Activated T-cell treated with anti-CD3 and anti-CD28 coated beads, Interleukin-2, amount 50 U/mL, for 24 hours (primary cell): ENCODE data around the gene ZNF132.
"Not testable (repeated sequence)": the region's sequence is repeated elsewhere in the genome, so short reads cannot be mapped to it uniquely, and the experiment has no call there.

ENCODE experiments used
- DNase-seq: peaks from one replicate; pipeline ENCODE4 v3.0.0-alpha.2; 2020
- H3K27ac Mint-ChIP-seq: 2 replicates; pipeline ENCODE4 v1.8.0; 2020; ENCODE audit warnings: mild to moderate bottlenecking, mixed read lengths
- H3K27me3 Mint-ChIP-seq: 2 replicates; pipeline ENCODE4 v1.8.0; 2020; ENCODE audit warnings: mixed read lengths
- H3K36me3 Mint-ChIP-seq: 2 replicates; pipeline ENCODE4 v1.8.0; 2020; ENCODE audit warnings: low read depth, mixed read lengths
- H3K4me1 Mint-ChIP-seq: 2 replicates; pipeline ENCODE4 v1.8.0; 2020; ENCODE audit warnings: low read depth, mixed read lengths
- H3K4me3 Mint-ChIP-seq: 2 replicates; pipeline ENCODE4 v1.8.0; 2020; ENCODE audit warnings: mild to moderate bottlenecking, moderate library complexity, mixed read lengths
- H3K9me3 Mint-ChIP-seq: 2 replicates; pipeline ENCODE4 v1.8.0; 2020; ENCODE audit warnings: mixed read lengths

ZNF132 gene

GRCh38 chr19:58450856-58451357 lies 11.0 kb upstream of the ZNF132 start:
- Mint-ChIP-seq H3K27me3 (peaks cover 38% of the 10 kb centered on the region), H3K4me1 (peaks cover 31% of the 10 kb centered on the region), H3K9me3 (peaks cover 24% of the 10 kb centered on the region), H3K36me3 (peaks cover 28% of the 10 kb centered on the region), H3K27ac (peak overlapping the region; percentile 69), H3K4me3 (peak overlapping the region; percentile 84)
- DNase-seq = no peak

DNA sequence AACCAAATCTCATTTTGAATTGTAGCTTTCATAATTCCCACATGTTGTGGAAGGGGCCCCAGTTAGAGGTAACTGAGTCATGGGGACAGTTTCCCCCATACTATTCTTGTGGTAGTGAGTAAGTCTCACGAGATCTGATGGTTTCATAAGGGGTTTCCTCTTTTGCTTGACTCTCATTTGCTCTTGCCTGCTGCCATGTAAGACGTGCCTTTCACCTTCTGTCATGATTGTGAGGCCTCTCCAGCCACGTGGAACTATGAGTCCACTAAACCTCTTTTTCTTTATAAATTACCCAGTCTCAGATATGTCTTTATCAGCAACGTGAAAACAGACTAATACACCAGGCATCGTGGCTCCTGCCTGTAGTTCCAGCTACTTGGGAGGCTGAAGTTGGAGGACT lies 10.0 kb upstream of the ZNF132 start:
- not testable (repeated sequence) for H3K27ac Mint-ChIP-seq, DNase-seq, H3K4me3 Mint-ChIP-seq
- Mint-ChIP-seq H3K4me1 (peaks cover 31% of the 10 kb centered on the region), H3K27me3 (peaks cover 38% of the 10 kb centered on the region), H3K36me3 (peaks cover 22% of the 10 kb centered on the region), H3K9me3 (peaks cover 24% of the 10 kb centered on the region)

DNA sequence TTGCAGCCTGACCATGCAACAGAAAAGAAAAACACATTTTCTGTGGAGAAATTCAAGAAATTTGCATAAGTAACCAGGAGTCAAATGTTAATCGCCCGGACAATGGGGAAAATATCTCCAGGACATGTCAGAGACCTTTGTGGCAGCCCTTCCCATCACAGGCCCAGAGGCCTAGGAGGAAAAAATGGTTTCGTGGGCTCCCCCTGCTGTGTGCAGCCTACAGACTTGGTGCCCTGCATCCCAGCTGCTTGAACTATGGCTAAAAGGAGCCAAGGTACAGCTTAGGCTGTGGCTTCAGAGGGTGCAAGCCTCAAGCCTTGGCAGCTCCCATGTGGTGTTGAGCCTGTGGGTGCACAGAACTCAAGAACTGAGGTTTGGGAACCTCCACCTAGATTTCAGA lies 8.9 kb upstream of the ZNF132 start:
- peaks cover 38% of the 10 kb centered on the region for H3K27me3 Mint-ChIP-seq
- DNase-seq, H3K4me3 Mint-ChIP-seq, H3K27ac Mint-ChIP-seq: not testable (repeated sequence)
- H3K4me1 Mint-ChIP-seq = peaks cover 31% of the 10 kb centered on the region
- peaks cover 26% of the 10 kb centered on the region for H3K9me3 Mint-ChIP-seq
- H3K36me3 Mint-ChIP-seq = peaks cover 11% of the 10 kb centered on the region

GRCh38 chr19:58442986-58443385 lies 3.0 kb upstream of the ZNF132 start:
- H3K27ac Mint-ChIP-seq, H3K4me3 Mint-ChIP-seq: not testable (repeated sequence)
- H3K36me3 Mint-ChIP-seq = peaks cover 23% of the 10 kb centered on the region

GRCh38 chr19:58440556-58440955 lies 603 bp upstream of the ZNF132 start:
- Mint-ChIP-seq H3K4me3 (peak overlapping the region; percentile 87), H3K9me3 (peaks cover 43% of the 10 kb centered on the region), H3K4me1 (peaks cover 30% of the 10 kb centered on the region), H3K36me3 (peaks cover 47% of the 10 kb centered on the region), H3K27me3 (no peaks in the 10 kb centered on the region), H3K27ac (peak overlapping the region; percentile 96)
- DNase-seq = no peak

More at GRCh38 chr19:58442986-58443385, 3.0 kb upstream of the ZNF132 start:
- peaks cover 35% of the 10 kb centered on the region for H3K9me3 Mint-ChIP-seq
- peaks cover 17% of the 10 kb centered on the region for H3K27me3 Mint-ChIP-seq
- peaks cover 29% of the 10 kb centered on the region for H3K4me1 Mint-ChIP-seq
- DNase-seq = not testable (repeated sequence)

DNA sequence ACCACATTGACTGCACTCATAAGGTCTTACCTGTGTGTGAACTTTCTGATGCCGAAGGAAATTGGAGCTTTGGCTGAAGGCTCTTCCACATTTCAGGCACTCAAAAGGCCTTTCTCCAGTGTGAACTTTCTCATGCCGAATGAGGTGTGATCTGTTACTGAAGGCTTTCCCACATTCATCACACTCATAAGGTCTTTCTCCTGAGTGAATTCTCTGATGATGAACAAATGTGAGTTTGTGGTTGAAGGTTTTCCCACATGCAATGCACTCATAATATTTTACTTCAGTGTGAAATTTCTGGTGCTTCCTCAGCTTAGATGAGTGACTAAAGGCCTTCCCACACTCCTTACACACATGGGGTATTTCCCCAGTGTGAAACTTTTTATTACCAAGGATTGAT lies 5.7 kb downstream of the ZNF132 start:
- H3K27me3 Mint-ChIP-seq = no peaks in the 10 kb centered on the region
- peaks cover 98% of the 10 kb centered on the region for H3K36me3 Mint-ChIP-seq
- peaks cover 77% of the 10 kb centered on the region for H3K9me3 Mint-ChIP-seq
- H3K27ac Mint-ChIP-seq = no peak overlapping the region
- H3K4me1 Mint-ChIP-seq = peaks cover 9% of the 10 kb centered on the region
- H3K4me3 Mint-ChIP-seq = no peak overlapping the region
- DNase-seq = no peak

DNA sequence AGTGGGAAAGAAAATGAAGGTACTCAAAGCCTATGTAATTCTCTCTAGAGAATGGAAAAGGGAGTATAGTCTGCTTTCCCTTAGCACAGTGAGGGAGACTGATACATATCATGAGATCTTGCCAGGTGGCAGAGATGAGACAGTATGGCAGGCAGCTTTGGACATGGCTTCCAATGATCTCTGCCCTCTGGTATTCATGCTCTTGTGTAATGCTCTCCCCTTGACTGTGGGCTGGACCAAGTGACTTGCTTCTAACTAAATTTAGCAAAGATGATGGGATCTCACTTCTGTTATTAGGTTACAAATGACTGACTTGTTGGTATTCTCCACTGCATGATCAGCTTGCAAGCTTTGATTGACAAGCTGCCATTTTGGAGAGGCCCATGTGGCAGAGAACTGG lies 10.2 kb downstream of the ZNF132 start:
- H3K4me1 Mint-ChIP-seq = no peaks in the 10 kb centered on the region
- H3K9me3 Mint-ChIP-seq = peaks cover 53% of the 10 kb centered on the region
- H3K27ac Mint-ChIP-seq = no peak overlapping the region
- H3K36me3 Mint-ChIP-seq = peaks cover 84% of the 10 kb centered on the region
- no peaks in the 10 kb centered on the region for H3K27me3 Mint-ChIP-seq
- DNase-seq = no peak
- H3K4me3 Mint-ChIP-seq = no peak overlapping the region

GRCh38 chr19:58428617-58429016 lies 11.3 kb downstream of the ZNF132 start:
- Mint-ChIP-seq H3K4me3 (no peak overlapping the region), H3K36me3 (peaks cover 76% of the 10 kb centered on the region), H3K9me3 (peaks cover 44% of the 10 kb centered on the region), H3K27me3 (no peaks in the 10 kb centered on the region), H3K4me1 (no peaks in the 10 kb centered on the region), H3K27ac (no peak overlapping the region)
- no peak for DNase-seq

- Mint-ChIP-seq H3K27me3 (no peaks in the 10 kb centered on the region), H3K4me1 (peaks cover 5% of the 10 kb centered on the region), H3K36me3 (peaks cover 76% of the 10 kb centered on the region), H3K4me3 (no peak overlapping the region), H3K9me3 (peaks cover 2% of the 10 kb centered on the region), H3K27ac (no peak overlapping the region)
- DNase-seq = no peak
These were observed 22.9 kb downstream of the ZNF132 start for GRCh38 chr19:58417071-58417470.

DNA sequence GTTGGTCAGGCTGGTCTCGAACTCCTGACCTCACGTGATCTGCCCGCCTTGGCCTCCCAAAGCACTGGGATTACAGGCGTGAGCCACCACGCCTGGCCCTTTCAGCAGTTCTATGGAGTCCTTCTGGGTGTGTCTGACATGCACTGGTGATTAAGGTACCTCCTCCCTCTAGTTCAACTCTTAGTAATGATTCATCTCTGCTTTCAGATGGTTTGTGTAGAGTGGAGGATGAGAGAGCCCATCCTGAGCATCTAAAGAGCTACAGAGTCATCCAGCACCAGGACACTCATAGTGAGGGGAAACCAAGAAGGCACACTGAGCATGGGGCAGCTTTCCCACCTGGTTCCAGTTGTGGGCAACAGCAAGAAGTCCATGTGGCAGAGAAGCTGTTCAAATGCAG lies 23.3 kb downstream of the ZNF132 start:
- no peak overlapping the region for H3K4me3 Mint-ChIP-seq
- no peak for DNase-seq
- peaks cover 2% of the 10 kb centered on the region for H3K9me3 Mint-ChIP-seq
- no peaks in the 10 kb centered on the region for H3K27me3 Mint-ChIP-seq
- H3K4me1 Mint-ChIP-seq = peaks cover 5% of the 10 kb centered on the region
- H3K36me3 Mint-ChIP-seq = peaks cover 74% of the 10 kb centered on the region
- no peak overlapping the region for H3K27ac Mint-ChIP-seq

DNA sequence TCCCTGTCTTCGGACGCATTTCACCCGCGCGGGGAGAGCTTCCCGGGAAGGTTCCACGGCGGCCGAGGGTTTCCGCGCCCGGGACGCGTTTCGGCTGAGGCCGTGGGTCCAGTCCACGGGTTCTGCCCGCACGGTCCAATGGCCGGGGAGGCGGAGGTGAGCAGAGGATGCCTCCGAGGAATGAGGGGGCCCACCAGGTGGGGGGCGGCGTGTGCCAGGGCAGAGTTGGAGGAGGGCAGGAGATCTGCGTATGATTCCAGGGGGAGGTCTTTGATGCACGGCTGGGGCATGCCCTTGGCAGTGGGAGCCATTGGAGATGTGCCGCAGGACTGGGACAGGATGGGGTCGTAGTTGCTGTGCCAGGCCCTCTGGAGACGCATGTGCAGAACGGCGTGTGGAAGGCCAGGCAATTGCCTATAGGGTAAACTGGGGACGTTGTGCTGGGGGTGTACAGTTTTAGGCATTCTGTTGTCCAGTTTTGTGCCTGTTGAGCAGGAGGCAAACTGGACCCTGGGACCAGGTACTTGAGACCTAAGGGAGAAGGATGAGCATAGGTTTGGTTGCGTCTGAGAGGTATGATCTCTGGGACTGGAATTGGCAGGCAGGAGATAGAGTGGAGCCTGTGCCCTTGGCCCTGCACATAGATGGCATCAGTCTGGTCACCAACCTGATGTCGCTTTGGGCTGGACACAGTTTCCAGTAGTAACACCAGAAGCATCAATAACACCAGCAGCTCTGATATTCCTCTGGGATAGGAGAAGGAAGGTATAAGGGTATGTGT lies 30.8 kb downstream of the ZNF132 start:
- H3K36me3 Mint-ChIP-seq = peaks cover 38% of the 10 kb centered on the region
- peak; percentile 56 for DNase-seq
- H3K27me3 Mint-ChIP-seq = no peaks in the 10 kb centered on the region
- H3K27ac Mint-ChIP-seq = peak overlapping the region; percentile 96
- peaks cover 38% of the 10 kb centered on the region for H3K4me1 Mint-ChIP-seq
- H3K4me3 Mint-ChIP-seq = peak overlapping the region; percentile 83
- no peaks in the 10 kb centered on the region for H3K9me3 Mint-ChIP-seq

DNA sequence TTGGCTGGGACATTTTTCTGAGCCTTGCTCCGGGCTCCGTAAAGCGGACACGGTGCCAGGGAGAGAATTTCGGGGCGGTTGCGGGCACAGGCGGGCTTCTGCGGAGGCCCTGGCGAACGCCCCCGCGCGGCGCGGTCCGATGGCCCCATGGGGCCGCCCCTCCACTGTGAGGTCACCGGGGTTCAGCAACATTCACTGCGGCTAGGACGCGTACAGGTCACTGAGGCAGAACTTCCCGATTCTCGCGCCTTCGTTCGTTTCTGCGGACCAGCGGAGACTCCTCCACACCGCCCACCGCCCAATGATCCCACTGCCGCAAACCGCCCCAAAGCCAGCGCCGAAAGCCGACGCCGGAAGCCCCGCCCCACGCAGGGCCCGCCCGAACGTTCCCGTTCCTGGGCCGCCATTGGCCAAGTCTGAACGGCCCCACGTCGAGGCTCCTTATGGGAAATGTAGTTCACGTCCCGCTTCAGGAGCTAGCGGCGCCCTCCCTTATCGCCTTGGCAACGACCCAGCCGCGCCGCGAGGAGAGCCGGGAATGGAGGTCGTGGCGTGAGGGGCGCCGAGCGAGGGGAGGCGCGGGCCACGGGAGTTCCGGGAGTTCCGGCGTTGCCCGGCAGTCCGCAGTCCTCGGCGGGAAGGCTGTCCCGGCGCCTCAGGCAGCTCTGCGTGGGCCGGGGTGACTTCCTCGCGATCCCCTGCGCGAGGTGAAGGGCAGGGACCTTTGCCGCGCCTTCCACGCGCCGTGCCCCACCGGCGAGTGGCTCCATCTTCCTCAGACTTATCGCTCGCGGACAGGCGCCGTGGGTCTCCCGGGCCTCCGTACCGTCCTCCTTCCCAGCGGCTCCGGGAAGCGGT lies 31.6 kb downstream of the ZNF132 start, which contains the start of gene ZNF584:
Gene ZNF584 (plus strand): TSS at position 498 of the 858 bp plus-strand sequence. CDS start 499 bp downstream, outside the sequence.
- H3K4me3 Mint-ChIP-seq = peak within 1 kb of the TSS; percentile 83
- H3K4me1 Mint-ChIP-seq = peaks cover 43% of the 10 kb centered on the region
- peaks cover 35% of the 10 kb centered on the region for H3K36me3 Mint-ChIP-seq
- H3K9me3 Mint-ChIP-seq = no peaks in the 10 kb centered on the region
- H3K27me3 Mint-ChIP-seq = no peaks in the 10 kb centered on the region
- H3K27ac Mint-ChIP-seq = peak within 1 kb of the TSS; percentile 96
- DNase-seq = peak; percentile 95

DNA sequence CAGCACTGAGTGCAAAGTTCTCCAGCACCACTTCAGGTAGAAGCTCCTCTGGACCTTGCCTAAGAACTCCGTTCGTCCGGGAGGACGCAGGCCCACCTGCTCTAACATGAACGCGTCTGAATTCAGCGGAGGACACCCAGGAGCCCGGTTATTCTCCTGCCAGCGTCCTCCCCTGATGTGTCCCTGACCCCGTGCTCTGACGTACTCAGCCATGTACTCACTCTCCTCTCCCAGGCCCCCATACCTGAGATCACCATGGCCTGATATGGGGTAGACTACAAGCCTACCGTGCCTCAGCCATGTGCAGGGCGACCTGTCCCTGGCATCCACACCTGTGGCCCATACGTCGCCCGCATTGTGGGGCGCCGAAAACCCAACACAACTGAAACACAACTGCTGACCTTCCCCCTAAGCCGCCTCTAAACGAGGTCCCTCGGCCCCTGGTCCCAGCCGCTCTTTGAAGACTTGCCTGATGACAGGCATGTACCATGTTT lies 32.2 kb downstream of the ZNF132 start:
- peaks cover 44% of the 10 kb centered on the region for H3K4me1 Mint-ChIP-seq
- H3K36me3 Mint-ChIP-seq = peaks cover 31% of the 10 kb centered on the region
- H3K27ac Mint-ChIP-seq = peak overlapping the region; percentile 96
- no peaks in the 10 kb centered on the region for H3K27me3 Mint-ChIP-seq
- H3K9me3 Mint-ChIP-seq = no peaks in the 10 kb centered on the region
- DNase-seq = no peak
- H3K4me3 Mint-ChIP-seq = peak overlapping the region; percentile 83

GRCh38 chr19:58406818-58407657 lies 32.9 kb downstream of the ZNF132 start:
- H3K4me1 Mint-ChIP-seq = peaks cover 44% of the 10 kb centered on the region
- no peaks in the 10 kb centered on the region for H3K27me3 Mint-ChIP-seq
- H3K36me3 Mint-ChIP-seq = peaks cover 26% of the 10 kb centered on the region
- DNase-seq = no peak
- H3K4me3 Mint-ChIP-seq = peak overlapping the region; percentile 83
- H3K27ac Mint-ChIP-seq = peak overlapping the region; percentile 96
- H3K9me3 Mint-ChIP-seq = no peaks in the 10 kb centered on the region
